Progenitor cell of endocrine pancreas (in vitro differentiated cells): Measurements from ENCODE around the gene MARCHF6. TPM values are rescaled to one million over a fixed set of nuclear protein-coding genes. Genes with fewer than 3 reads are reported as not detected.
A peak's percentile ranks its signal among the peaks of the same experiment; 100 is the strongest.

Source experiments
- DNase-seq: peaks from one replicate; pipeline ENCODE4 v3.0.0; 2021; ENCODE audit warnings: low spot score; ENCODE audit not compliant: unreplicated experiment
- H3K27ac Mint-ChIP-seq: 2 replicates; pipeline ENCODE4 v1.8.0; 2021; ENCODE audit warnings: mild to moderate bottlenecking, moderate library complexity, mixed read lengths
- H3K27me3 Mint-ChIP-seq: 2 replicates; pipeline ENCODE4 v1.8.0; 2021; ENCODE audit warnings: mixed read lengths
- H3K36me3 Mint-ChIP-seq: 2 replicates; pipeline ENCODE4 v1.8.0; 2022; ENCODE audit warnings: mixed read lengths; ENCODE audit not compliant: insufficient read depth
- H3K4me1 Mint-ChIP-seq: 2 replicates; pipeline ENCODE4 v1.8.0; 2021; ENCODE audit warnings: low read depth, mixed read lengths
- H3K4me3 Mint-ChIP-seq: 2 replicates; pipeline ENCODE4 v1.8.0; 2021; ENCODE audit warnings: low read depth, mild to moderate bottlenecking, moderate library complexity, mixed read lengths
- H3K9me3 Mint-ChIP-seq: 2 replicates; pipeline ENCODE4 v1.8.0; 2021; ENCODE audit warnings: low read depth, mixed read lengths
- total RNA-seq: library from RNA; stranded (reverse); gene quantifications from 2 replicates; pipeline ENCODE4 v1.2.1, GENCODE V29; 2021
- TF ChIP-seq, protein P1 (sequence below): fragments of 200-600 bp; sonication (generic); IDR thresholded peaks from one replicate; pipeline ENCODE4 v1.5.0; 2021; ENCODE audit warnings: antibody characterized with exemption, mild to moderate bottlenecking; ENCODE audit not compliant: unreplicated experiment

Gene MARCHF6
- total RNA-seq, 1 donor from 2014 or later = 239 TPM

DNA sequence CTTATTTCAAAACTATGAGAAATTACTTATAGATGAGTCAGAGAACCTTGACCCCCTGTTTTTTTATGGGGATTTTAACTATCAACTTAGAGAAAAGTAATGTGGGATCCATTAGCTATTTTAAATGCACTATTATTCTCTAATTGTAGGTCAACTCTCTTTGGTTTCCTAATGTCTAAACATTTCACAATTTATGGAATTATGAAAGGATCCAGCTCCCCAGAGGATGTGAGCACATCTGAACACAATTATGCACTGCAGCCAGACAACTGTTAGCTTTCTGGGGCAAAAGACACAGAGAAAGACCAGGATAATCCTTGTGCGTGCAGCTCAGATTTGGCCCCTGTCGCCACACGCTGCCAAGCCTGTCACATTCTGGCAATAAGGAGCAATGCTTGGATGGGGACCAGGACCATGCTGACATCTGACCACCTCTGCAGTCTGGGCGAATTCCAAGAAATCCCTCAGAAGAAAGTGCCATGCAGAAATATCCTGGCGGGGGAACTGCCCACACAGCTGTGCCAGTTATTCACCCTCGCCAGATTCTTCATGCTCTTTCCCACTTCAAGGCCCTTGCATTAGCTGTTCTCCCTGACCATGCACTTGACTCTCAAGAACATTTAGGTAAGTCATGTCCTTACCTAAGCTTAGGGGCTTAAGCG is 23.5 kb upstream of the MARCHF6 start:
- Mint-ChIP-seq H3K27ac (no peak overlapping the region), H3K27me3 (peaks cover 59% of the 10 kb centered on the region), H3K4me3 (no peak overlapping the region), H3K9me3 (no peaks in the 10 kb centered on the region), H3K4me1 (peaks cover 12% of the 10 kb centered on the region), H3K36me3 (no peaks in the 10 kb centered on the region)
- no peak for DNase-seq
- TF ChIP-seq, protein P1, sequence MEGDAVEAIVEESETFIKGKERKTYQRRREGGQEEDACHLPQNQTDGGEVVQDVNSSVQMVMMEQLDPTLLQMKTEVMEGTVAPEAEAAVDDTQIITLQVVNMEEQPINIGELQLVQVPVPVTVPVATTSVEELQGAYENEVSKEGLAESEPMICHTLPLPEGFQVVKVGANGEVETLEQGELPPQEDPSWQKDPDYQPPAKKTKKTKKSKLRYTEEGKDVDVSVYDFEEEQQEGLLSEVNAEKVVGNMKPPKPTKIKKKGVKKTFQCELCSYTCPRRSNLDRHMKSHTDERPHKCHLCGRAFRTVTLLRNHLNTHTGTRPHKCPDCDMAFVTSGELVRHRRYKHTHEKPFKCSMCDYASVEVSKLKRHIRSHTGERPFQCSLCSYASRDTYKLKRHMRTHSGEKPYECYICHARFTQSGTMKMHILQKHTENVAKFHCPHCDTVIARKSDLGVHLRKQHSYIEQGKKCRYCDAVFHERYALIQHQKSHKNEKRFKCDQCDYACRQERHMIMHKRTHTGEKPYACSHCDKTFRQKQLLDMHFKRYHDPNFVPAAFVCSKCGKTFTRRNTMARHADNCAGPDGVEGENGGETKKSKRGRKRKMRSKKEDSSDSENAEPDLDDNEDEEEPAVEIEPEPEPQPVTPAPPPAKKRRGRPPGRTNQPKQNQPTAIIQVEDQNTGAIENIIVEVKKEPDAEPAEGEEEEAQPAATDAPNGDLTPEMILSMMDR = no peak

DNA sequence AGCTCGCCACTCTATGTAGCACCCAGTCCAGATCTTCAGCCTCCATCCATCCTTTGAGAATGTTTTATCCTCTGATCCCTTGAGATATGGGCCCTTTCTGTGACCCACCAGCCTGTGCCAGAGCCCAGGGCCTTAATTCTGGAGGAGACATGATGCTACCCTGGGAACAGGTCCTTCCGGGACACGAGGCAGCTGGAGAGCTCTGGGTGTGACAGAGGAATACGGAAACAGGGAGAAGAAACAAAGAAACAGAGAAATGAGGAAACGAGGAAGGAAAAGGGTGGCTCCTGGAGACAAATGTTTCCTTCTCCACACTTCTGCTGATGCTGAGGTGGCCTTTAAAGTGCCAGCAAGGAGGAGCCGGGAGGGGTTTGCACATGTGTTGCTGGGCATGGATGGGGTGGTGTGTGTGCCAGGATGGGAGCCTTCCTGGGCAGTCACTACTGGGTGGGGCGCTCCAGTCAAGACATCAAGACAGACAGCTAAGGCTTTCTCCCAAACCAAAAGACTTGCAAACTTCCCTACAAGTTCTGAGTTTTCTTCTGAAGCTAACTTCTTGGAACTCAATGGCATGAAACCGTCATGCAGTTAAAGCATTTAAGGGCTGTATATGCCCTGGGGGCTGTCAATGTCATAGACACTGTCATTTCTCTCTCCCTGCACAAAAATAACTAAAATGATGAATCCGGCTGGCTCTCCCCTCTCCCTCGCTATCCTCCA is 22.8 kb upstream of the MARCHF6 start:
- DNase-seq = no peak
- TF ChIP-seq, protein P1 = no peak
- Mint-ChIP-seq H3K4me3 (no peak overlapping the region), H3K36me3 (no peaks in the 10 kb centered on the region), H3K9me3 (no peaks in the 10 kb centered on the region), H3K27me3 (peaks cover 66% of the 10 kb centered on the region), H3K27ac (no peak overlapping the region), H3K4me1 (peaks cover 10% of the 10 kb centered on the region)

DNA sequence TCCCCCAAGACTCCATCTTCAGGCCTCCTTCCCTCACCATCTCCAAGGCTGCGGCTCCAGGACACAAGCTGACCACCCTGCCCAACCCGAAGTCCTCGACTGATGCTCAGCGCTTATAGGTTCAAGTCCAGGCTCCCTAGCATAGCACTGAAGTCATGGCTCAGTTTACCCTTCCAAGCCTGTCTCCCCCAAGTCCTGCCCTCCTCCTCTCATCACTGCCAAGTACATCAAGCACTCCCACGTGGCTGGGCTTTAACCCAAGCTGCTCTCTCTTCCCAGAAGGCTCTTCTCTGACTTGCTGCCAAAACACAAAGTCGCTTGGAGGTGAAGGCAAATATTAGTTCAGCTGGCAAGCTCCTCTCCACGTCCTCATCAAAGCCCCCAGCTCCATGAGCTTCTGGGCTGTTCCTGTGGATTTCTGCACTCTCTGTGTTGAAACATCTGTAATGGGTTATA is 22.1 kb upstream of the MARCHF6 start:
- peaks cover 10% of the 10 kb centered on the region for H3K4me1 Mint-ChIP-seq
- H3K4me3 Mint-ChIP-seq = no peak overlapping the region
- no peaks in the 10 kb centered on the region for H3K9me3 Mint-ChIP-seq
- no peak overlapping the region for H3K27ac Mint-ChIP-seq
- H3K27me3 Mint-ChIP-seq = peaks cover 70% of the 10 kb centered on the region
- no peak for DNase-seq
- TF ChIP-seq, protein P1 = no peak
- H3K36me3 Mint-ChIP-seq = no peaks in the 10 kb centered on the region

DNA sequence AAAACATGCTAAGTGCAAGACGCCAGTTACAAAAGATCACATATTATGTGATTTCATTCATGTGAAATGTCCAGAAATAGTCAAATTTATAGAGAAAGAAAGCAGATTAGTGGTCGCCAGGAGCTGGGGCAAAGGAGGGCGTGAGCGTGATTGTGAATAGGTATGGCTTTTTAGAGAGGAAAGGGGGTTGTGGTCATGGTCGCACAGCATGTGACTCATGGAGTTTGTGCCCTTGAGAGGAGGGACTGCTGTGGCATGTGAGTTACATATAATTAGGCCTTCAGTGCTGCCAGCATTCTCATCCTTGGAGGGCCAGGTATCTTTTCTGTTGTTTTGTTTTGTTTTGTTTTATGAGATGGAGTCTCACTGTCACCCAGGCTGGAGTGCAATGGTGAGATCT is 21.2 kb upstream of the MARCHF6 start:
- Mint-ChIP-seq H3K4me1 (peaks cover 10% of the 10 kb centered on the region), H3K27me3 (peaks cover 70% of the 10 kb centered on the region), H3K36me3 (no peaks in the 10 kb centered on the region), H3K27ac (no peak overlapping the region), H3K4me3 (no peak overlapping the region), H3K9me3 (no peaks in the 10 kb centered on the region)
- no peak for DNase-seq
- TF ChIP-seq, protein P1 = no peak

DNA sequence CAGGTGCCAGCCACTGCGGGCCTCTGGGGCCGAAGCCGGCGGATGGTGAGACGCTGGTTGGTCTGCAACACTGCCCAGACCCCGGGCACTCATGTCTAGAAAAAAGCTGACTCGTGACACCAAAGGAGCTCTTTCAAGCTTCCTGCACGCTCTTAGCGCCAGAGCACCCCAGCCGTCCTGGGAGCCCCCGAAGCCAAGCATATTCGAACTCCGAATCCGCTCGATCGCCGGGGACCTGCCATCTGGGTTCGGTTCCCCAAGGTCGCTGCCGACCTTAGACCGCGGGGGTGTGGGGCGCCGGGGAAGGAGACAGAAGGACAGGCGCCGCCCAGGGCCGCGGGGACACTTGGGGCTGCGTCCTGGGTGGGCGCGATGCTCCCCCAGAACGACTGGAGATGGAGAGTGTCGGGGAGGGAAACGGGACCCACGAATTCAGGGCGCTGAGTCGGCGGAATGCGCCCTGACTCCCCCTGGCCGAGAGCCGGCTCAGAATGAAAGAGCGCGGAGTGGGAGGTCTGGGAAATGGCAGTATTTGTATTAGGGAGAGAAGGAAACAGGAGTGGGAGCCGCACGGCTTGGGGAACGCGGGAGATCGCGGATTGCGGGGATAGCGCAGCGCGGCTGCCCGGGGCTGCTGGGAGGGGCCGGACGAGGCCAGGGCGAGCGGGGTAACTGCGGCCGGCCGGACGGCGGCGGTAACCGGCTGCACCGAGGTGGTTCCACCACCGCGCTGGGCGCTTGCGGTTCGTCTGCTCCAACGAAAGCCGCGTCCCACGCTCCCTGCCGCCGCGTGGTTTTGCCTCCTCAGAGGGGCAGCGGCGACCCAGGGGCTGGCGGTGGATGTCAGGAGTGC is 20.1 kb upstream of the MARCHF6 start:
- Mint-ChIP-seq H3K27ac (peak overlapping the region; percentile 32), H3K9me3 (no peaks in the 10 kb centered on the region), H3K36me3 (no peaks in the 10 kb centered on the region), H3K4me1 (peaks cover 10% of the 10 kb centered on the region), H3K27me3 (peaks cover 68% of the 10 kb centered on the region), H3K4me3 (peak overlapping the region; percentile 73)
- DNase-seq = peak; percentile 18
- TF ChIP-seq, protein P1 = peak; percentile 34
